Measurements from ENCODE around the gene LYPD6B.

The LYPD6B gene

GRCh38 chr2:149122516-149122915 is 84.0 kb downstream of the LYPD6B start:
- ATAC-seq = no peak
- DNase-seq = no peak

GRCh38 chr2:149125031-149125725 is 86.7 kb downstream of the LYPD6B start:
- DNase-seq (no peak), ATAC-seq (no peak)

- no peak for ATAC-seq
- DNase-seq = no peak
These were observed 90.9 kb downstream of the LYPD6B start for GRCh38 chr2:149129433-149129832.

DNA sequence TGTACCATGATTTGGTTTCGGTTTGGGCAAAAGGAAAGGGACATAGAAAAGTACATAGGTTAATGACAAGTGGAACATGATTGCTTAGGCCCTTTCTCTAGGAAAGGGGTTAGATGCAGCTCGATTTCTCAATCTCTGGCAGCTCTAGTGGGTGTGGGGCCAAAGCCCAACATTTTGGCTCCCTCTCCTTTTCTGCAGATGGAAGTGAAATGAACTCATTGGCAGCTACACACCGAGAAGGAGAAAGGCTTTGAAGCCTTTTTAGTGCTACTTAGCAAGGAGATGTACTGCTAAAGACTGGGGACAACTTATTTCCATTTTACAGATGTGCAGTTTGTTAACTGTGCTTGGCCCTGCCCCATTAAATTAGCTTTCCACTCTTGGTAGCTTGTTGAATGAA is 93.8 kb downstream of the LYPD6B start:
- DNase-seq = no peak
- no peak for ATAC-seq

DNA sequence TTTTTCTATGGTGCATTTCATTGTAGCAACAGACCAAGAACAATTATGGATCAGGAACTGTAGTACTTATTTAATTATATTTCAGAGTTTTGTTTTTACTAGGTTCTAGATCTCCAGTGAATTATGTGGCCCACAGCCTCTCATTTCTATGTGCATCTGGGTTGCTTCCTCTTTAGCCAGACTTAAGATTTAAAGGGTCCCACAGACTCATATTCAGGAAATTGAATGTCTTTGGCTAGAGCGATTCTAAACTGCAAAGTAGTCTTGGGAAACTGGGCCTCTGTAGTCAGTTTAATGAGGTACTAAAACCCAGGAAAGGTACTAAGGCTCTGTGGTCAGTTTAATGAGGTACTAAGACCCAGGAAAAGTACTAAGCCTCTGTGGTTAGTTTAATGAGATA is 94.4 kb downstream of the LYPD6B start:
- ATAC-seq (no peak), DNase-seq (no peak)

- DNase-seq (no peak), ATAC-seq (no peak)
These were observed 95.9 kb downstream of the LYPD6B start for GRCh38 chr2:149134335-149134923.

- ATAC-seq (no peak), DNase-seq (no peak)
These were observed 97.6 kb downstream of the LYPD6B start for GRCh38 chr2:149136111-149136510.

- ATAC-seq (no peak), DNase-seq (no peak)
These were observed 102.5 kb downstream of the LYPD6B start for GRCh38 chr2:149141046-149141445.

DNA sequence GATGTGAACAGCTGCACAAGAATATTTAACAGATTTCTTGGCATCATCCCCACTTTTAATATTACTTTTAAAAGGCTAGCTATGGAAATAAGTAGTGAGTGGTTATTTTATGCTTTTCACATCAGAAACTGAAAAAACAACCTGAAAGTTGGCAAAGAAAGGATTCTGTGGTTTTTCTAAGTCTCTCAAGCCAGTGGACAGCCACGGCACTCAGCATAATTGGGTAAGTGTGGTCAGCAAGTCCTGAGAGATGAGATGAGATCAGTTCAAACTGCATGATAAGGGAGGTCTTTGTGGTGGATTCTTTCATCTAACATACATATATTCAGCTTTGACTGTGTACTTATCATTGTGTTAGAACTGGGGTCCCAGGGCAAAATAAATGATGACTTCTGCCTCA is 105.2 kb downstream of the LYPD6B start:
- DNase-seq (no peak), ATAC-seq (no peak)

DNA sequence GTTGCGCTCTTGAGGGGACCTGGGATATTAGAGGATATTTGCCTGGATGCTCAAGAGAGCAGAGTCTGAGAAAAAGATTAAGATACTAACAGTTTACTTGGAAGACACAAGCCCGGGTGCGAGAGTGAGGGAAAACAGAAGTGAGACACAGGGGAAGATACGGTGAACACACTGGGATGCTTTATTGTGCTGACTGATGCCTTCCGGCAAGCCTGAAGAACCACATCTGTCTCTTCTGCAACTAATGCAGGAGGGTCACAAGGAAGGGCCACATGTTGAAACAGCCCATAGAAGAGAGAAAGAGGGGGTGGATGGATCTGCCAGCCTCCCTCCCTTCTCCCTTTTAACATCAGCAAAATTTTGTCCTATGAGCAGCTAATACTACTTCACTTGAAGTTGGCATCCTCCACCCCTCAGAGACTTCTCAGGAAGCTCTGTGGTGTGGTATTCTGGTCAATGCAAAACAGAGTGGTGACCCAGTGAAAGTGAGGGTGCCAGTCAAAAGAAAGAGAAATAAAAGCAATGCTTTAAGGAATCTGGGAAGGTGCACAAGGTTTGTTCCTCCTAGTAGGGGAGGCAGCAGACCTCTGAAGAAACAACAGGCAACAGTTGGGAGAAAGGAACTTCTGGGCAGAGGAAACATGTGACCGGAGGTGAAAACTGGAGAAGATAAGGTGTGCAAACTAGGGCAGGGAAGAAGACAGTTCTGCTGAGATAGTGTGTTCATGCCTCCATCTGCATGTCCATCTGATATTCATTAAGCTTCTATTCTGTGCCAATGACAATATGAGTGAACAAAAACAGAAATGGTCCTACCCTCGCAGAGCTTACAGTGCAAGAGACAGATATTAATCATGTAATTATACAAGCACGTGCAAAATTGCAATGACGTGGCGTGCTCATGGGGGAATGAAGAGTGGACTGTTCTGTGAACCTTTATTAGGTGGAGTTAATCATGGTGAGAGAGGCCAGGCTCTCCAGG is 107.1 kb downstream of the LYPD6B start:
- DNase-seq (no peak), ATAC-seq (no peak)

DNA sequence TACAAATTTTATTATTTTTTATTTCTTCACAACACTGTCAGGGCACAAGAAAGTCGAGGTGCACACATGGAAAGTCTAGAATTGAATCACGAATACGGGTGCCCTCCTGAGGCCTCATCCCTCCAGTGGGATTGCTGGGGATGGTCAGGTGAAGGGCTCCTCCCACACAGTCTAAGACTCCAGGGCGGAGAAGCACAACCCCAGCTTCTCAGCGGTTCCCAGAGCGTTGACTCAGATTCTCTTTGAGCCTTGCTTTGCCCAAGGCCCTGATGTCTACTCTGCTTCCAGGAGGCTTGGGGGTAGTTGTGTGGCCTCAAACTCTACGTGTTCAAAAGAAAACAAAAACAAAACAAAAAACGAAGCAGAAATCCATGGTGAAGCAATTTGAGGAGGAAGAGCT is 108.4 kb downstream of the LYPD6B start:
- DNase-seq = no peak
- ATAC-seq = no peak

GRCh38 chr2:149148194-149149006 is 109.9 kb downstream of the LYPD6B start:
- DNase-seq = no peak
- ATAC-seq = no peak

DNA sequence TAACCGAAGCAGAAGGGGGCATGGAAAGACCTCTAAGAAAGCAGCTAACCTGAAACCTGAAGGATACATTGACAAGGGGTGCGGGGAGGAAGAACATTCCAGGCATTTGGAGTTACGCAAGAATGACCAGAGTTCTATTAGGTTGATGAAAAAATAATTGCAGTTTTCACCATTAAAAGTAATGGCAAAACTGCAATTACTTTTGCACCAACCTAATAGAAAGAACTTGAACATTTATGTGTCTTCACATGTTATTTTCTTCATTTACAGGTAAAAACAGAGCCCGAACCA is 110.5 kb downstream of the LYPD6B start:
- no peak for DNase-seq

GRCh38 chr2:149152469-149152953 is 114.0 kb downstream of the LYPD6B start:
- ATAC-seq = no peak
- no peak for DNase-seq

More for the DNA sequence above, 110.5 kb downstream of the LYPD6B start:
- no peak for ATAC-seq

GRCh38 chr2:149155196-149155969 is 116.9 kb downstream of the LYPD6B start:
- DNase-seq (no peak), ATAC-seq (no peak)

- ATAC-seq (no peak), DNase-seq (no peak)
These were observed 117.5 kb downstream of the LYPD6B start for GRCh38 chr2:149155988-149156387.

DNA sequence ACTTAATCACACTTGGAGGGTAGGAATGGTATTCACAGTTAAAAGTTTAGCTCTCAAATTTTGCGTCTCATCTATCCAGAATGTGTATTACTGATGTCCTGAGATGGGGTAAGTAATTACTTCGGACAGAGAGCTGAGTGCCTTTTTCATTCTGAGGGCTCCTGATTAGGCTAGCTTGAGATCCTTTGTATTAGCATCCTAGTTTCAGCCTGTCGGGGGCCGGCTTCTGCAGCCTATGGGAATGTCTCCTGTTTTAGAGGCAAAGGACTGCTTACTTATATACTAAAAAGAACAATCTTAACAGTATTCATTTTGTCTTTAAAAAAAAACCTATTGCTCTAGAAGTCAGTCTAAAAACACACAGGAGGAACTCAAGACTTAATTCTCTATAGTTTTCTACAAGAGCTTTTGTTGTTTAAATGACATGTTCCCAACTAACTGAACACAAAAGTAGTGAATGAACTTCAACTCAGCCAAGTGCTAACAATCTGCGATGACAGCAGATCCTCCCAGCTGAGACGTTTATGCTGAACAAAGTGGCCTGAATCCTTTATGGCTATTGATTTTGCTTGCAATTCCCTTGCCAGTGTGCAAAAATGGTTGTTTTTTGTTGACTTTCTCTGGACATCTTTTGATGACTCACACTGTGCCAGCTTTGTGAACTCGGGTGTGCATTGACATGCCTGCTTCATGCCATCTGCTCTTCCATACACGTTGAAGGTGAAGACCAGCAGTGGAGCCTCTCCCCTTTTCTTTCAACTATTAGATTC is 118.7 kb downstream of the LYPD6B start:
- ATAC-seq (no peak), DNase-seq (no peak)

- ATAC-seq = no peak
- no peak for DNase-seq
These were observed 120.5 kb downstream of the LYPD6B start for GRCh38 chr2:149158957-149159356.

- ATAC-seq = no peak
- no peak for DNase-seq
These were observed 121.7 kb downstream of the LYPD6B start for GRCh38 chr2:149160195-149160594.

GRCh38 chr2:149160701-149161217 is 122.3 kb downstream of the LYPD6B start:
- peak; percentile 93 for ATAC-seq
- peak; percentile 28 for DNase-seq

All from stimulated activated naive CD8-positive, alpha-beta T cell treated with anti-CD3 and anti-CD28 coated beads, Interleukin-15, Interleukin-2, amounts not matched to agents 100 U/mL and 50 U/mL, for 24 hours (primary cell).